PC-3 (cell line): Measurements from ENCODE around the gene TAF12.

Source experiments
- CTCF ChIP-seq: fragments of 300-600 bp; sonication (generic); conservative IDR thresholded peaks from 2 replicates; pipeline ENCODE4 v1.5.1; 2017; ENCODE audit warnings: antibody characterized with exemption, low read depth, mild to moderate bottlenecking, low read length
- EZH2 ChIP-seq: fragments of 300-600 bp; sonication (generic); IDR thresholded peaks from one replicate; pipeline ENCODE4 v1.6.1; 2017; ENCODE audit warnings: antibody characterized with exemption, mild to moderate bottlenecking, low read length; ENCODE audit not compliant: unreplicated experiment

DNA sequence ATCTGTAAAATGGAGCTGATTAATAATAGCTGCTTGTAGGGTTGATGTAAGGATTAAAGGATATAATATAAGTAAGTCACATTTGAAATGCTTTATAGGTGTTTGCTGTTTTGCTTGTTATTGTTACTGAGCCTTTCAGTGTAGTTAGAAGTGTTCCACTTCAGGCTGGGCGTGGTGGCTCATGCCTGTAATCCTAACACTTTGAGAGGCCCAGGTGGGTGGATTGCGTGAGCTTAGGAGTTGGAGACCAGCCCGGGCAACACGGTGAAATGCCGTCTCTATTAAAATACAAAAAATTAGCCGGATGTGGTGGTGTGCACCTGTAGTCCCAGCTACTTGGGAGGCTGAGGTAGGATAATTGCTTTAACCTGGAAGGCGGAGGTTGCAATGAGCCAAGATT is 77.8 kb downstream of the TAF12 start:
- TF ChIP-seq CTCF = no peak
- no peak for TF ChIP-seq EZH2
